SJCRH30 (cell line): ENCODE data around the gene RHOJ. TPM values are rescaled to one million over a fixed set of nuclear protein-coding genes. Genes with fewer than 3 reads are reported as not detected.
"Not testable (repeated sequence)": the region's sequence is repeated elsewhere in the genome, so short reads cannot be mapped to it uniquely, and the experiment has no call there.

Experiments
- DNase-seq, 2 experiments: peaks; one replicate each; pipeline ENCODE4 v3.0.0-alpha.2; 2015 to 2020
- H3K27ac ChIP-seq: fragments of 250-450 bp; sonication (Bioruptor Pico); 2 replicates; pipeline ENCODE4 v1.5.1; 2020; ENCODE audit warnings: mild to moderate bottlenecking, moderate library complexity
- H3K27me3 ChIP-seq: fragments of 250-450 bp; sonication (Bioruptor Pico); 2 replicates; pipeline ENCODE4 v1.5.1; 2020; ENCODE audit warnings: mild to moderate bottlenecking, moderate library complexity
- H3K36me3 ChIP-seq: fragments of 250-450 bp; sonication (Bioruptor Pico); 2 replicates; pipeline ENCODE4 v1.5.1; 2020; ENCODE audit warnings: mild to moderate bottlenecking, moderate library complexity
- H3K4me1 ChIP-seq: fragments of 250-450 bp; sonication (Bioruptor Pico); 2 replicates; pipeline ENCODE4 v1.5.1; 2020; ENCODE audit warnings: mild to moderate bottlenecking, moderate library complexity
- H3K4me3 ChIP-seq: fragments of 250-450 bp; sonication (Bioruptor Pico); 2 replicates; pipeline ENCODE4 v1.5.1; 2020; ENCODE audit warnings: mild to moderate bottlenecking, moderate library complexity
- H3K9me3 ChIP-seq: fragments of 250-450 bp; sonication (Bioruptor Pico); replicated peaks from 2 replicates; pipeline ENCODE4 v1.5.1; 2020; ENCODE audit warnings: mild to moderate bottlenecking, moderate library complexity
- total RNA-seq: library from RNA; depleted of rRNA; stranded (reverse); fragments of >200 nt; shearing (Covaris generic); gene quantifications from 2 replicates; pipeline ENCODE4 v1.2.3, GENCODE V29; 2014; rRNA removed

The RHOJ gene
- total RNA-seq, result 3.1 and 3.5 TPM in 2 replicates

- Histone ChIP-seq H3K4me3 (peak within 1 kb of the TSS; percentile 65), H3K27ac (peak within 1 kb of the TSS; percentile 96), H3K27me3 (no peaks in the 10 kb centered on the region), H3K9me3 (no peaks in the 10 kb centered on the region), H3K4me1 (no peaks in the 10 kb centered on the region), H3K36me3 (no peaks in the 10 kb centered on the region; the same call in 1 of the 2 replicates)
- DNase-seq, result peak; percentile 71 to 78
Observed at GRCh38 chr14:63204407-63205043, at the start of gene RHOJ. Gene RHOJ, plus strand, starts transcription at chr14:63204443. Its CDS starts 427 bp downstream, at chr14:63204870.

GRCh38 chr14:63155511-63156185 lies 48.6 kb upstream of the RHOJ start:
- Histone ChIP-seq H3K27ac (no peak overlapping the region), H3K4me3 (no peak overlapping the region)

GRCh38 chr14:63157195-63157594 lies 47.0 kb upstream of the RHOJ start:
- no peak for DNase-seq
- Histone ChIP-seq H3K4me1 (no peaks in the 10 kb centered on the region), H3K9me3 (no peaks in the 10 kb centered on the region), H3K4me3 (no peak overlapping the region), H3K27ac (no peak overlapping the region), H3K36me3 (no peaks in the 10 kb centered on the region), H3K27me3 (no peaks in the 10 kb centered on the region)

More at GRCh38 chr14:63155511-63156185, 48.6 kb upstream of the RHOJ start:
- H3K4me1 ChIP-seq, result no peaks in the 10 kb centered on the region
- DNase-seq, result no peak
- no peaks in the 10 kb centered on the region for H3K36me3 ChIP-seq
- H3K9me3 ChIP-seq, result no peaks in the 10 kb centered on the region
- no peaks in the 10 kb centered on the region for H3K27me3 ChIP-seq

GRCh38 chr14:63163306-63163705 lies 40.9 kb upstream of the RHOJ start:
- Histone ChIP-seq H3K27me3 (no peaks in the 10 kb centered on the region), H3K4me1 (no peaks in the 10 kb centered on the region), H3K4me3 (no peak overlapping the region), H3K27ac (no peak overlapping the region), H3K9me3 (0 out of 2 replicates have a peak, but pooled peaks cover 4% of the 10 kb centered on the region), H3K36me3 (no peaks in the 10 kb centered on the region)
- DNase-seq, result no peak

- Histone ChIP-seq H3K9me3 (0 out of 2 replicates have a peak, but pooled peaks cover 4% of the 10 kb centered on the region), H3K4me1 (no peaks in the 10 kb centered on the region), H3K4me3 (no peak overlapping the region), H3K27me3 (no peaks in the 10 kb centered on the region), H3K27ac (no peak overlapping the region), H3K36me3 (no peaks in the 10 kb centered on the region)
- no peak for DNase-seq
Observed at GRCh38 chr14:63164108-63164683, 40.0 kb upstream of the RHOJ start.

- DNase-seq, H3K36me3 ChIP-seq, H3K27me3 ChIP-seq: not testable (repeated sequence)
Observed at GRCh38 chr14:63165267-63165666, 39.0 kb upstream of the RHOJ start.

GRCh38 chr14:63167044-63167443 lies 37.2 kb upstream of the RHOJ start:
- DNase-seq, result no peak

More at GRCh38 chr14:63165267-63165666, 39.0 kb upstream of the RHOJ start:
- not testable (repeated sequence) for H3K9me3 ChIP-seq, H3K27ac ChIP-seq, H3K4me3 ChIP-seq, H3K4me1 ChIP-seq

GRCh38 chr14:63174760-63175191 lies 29.5 kb upstream of the RHOJ start:
- Histone ChIP-seq H3K9me3 (no peaks in the 10 kb centered on the region), H3K36me3 (no peaks in the 10 kb centered on the region), H3K4me1 (0 out of 2 replicates have a peak, but pooled peaks cover 2% of the 10 kb centered on the region), H3K4me3 (no peak overlapping the region), H3K27me3 (no peaks in the 10 kb centered on the region), H3K27ac (no peak overlapping the region)
- DNase-seq, result peak; percentile 29 to 72

More at GRCh38 chr14:63167044-63167443, 37.2 kb upstream of the RHOJ start:
- Histone ChIP-seq H3K27ac (no peak overlapping the region), H3K27me3 (no peaks in the 10 kb centered on the region), H3K4me3 (no peak overlapping the region), H3K4me1 (no peaks in the 10 kb centered on the region), H3K9me3 (0 out of 2 replicates have a peak, but pooled peaks cover 4% of the 10 kb centered on the region), H3K36me3 (no peaks in the 10 kb centered on the region)

GRCh38 chr14:63175531-63175930 lies 28.7 kb upstream of the RHOJ start:
- H3K4me1 ChIP-seq, result 0 out of 2 replicates have a peak, but pooled peaks cover 2% of the 10 kb centered on the region
- H3K9me3 ChIP-seq, result no peaks in the 10 kb centered on the region
- H3K27me3 ChIP-seq, result no peaks in the 10 kb centered on the region
- DNase-seq, result no peak
- no peak overlapping the region for H3K27ac ChIP-seq
- no peaks in the 10 kb centered on the region for H3K36me3 ChIP-seq
- no peak overlapping the region for H3K4me3 ChIP-seq

GRCh38 chr14:63178912-63179311 lies 25.3 kb upstream of the RHOJ start:
- H3K27me3 ChIP-seq, result no peaks in the 10 kb centered on the region
- no peak overlapping the region for H3K27ac ChIP-seq
- DNase-seq, result no peak
- no peaks in the 10 kb centered on the region for H3K36me3 ChIP-seq
- H3K4me3 ChIP-seq, result no peak overlapping the region
- H3K9me3 ChIP-seq, result no peaks in the 10 kb centered on the region
- 0 out of 2 replicates have a peak, but pooled peaks cover 2% of the 10 kb centered on the region for H3K4me1 ChIP-seq

GRCh38 chr14:63179383-63179782 lies 24.9 kb upstream of the RHOJ start:
- H3K27me3 ChIP-seq, result no peaks in the 10 kb centered on the region
- H3K4me3 ChIP-seq, result no peak overlapping the region
- no peak for DNase-seq
- H3K4me1 ChIP-seq, result 0 out of 2 replicates have a peak, but pooled peaks cover 2% of the 10 kb centered on the region
- no peaks in the 10 kb centered on the region for H3K36me3 ChIP-seq
- no peak overlapping the region for H3K27ac ChIP-seq
- H3K9me3 ChIP-seq, result no peaks in the 10 kb centered on the region

GRCh38 chr14:63180011-63180410 lies 24.2 kb upstream of the RHOJ start:
- no peaks in the 10 kb centered on the region for H3K4me1 ChIP-seq
- no peak overlapping the region for H3K27ac ChIP-seq
- no peak overlapping the region for H3K4me3 ChIP-seq
- H3K27me3 ChIP-seq, result no peaks in the 10 kb centered on the region
- no peak for DNase-seq
- no peaks in the 10 kb centered on the region for H3K36me3 ChIP-seq
- no peaks in the 10 kb centered on the region for H3K9me3 ChIP-seq

GRCh38 chr14:63182968-63183367 lies 21.3 kb upstream of the RHOJ start:
- Histone ChIP-seq H3K27me3 (no peaks in the 10 kb centered on the region), H3K4me1 (no peaks in the 10 kb centered on the region), H3K27ac (no peak overlapping the region), H3K36me3 (no peaks in the 10 kb centered on the region), H3K4me3 (no peak overlapping the region), H3K9me3 (no peaks in the 10 kb centered on the region)
- DNase-seq, result no peak

- DNase-seq, result no peak
- Histone ChIP-seq H3K4me3 (no peak overlapping the region), H3K36me3 (no peaks in the 10 kb centered on the region), H3K27ac (no peak overlapping the region), H3K9me3 (no peaks in the 10 kb centered on the region), H3K27me3 (no peaks in the 10 kb centered on the region), H3K4me1 (no peaks in the 10 kb centered on the region)
Observed at GRCh38 chr14:63186453-63186852, 17.8 kb upstream of the RHOJ start.

- Histone ChIP-seq H3K36me3 (no peaks in the 10 kb centered on the region), H3K4me3 (no peak overlapping the region), H3K27ac (no peak overlapping the region), H3K27me3 (no peaks in the 10 kb centered on the region), H3K4me1 (no peaks in the 10 kb centered on the region), H3K9me3 (no peaks in the 10 kb centered on the region)
- DNase-seq, result no peak
Observed at GRCh38 chr14:63191211-63191610, 13.0 kb upstream of the RHOJ start.
